GM23248 (cell line): ENCODE data around the gene TP53AIP1.

Experiments
- EZH2 ChIP-seq: fragments of 200-600 bp; sonication (generic); IDR thresholded peaks from 2 replicates; pipeline ENCODE4 v1.6.1; 2018; ENCODE audit warnings: antibody characterized with exemption, mild to moderate bottlenecking; ENCODE audit not compliant: insufficient read depth, poor library complexity, severe bottlenecking
- EZH2phosphoT487 ChIP-seq: fragments of 200-600 bp; sonication (generic); IDR thresholded peaks from 2 replicates; pipeline ENCODE4 v1.6.1; 2018; ENCODE audit warnings: antibody characterized with exemption, moderate library complexity, mild to moderate bottlenecking, low read depth; ENCODE audit not compliant: insufficient read depth

- TF ChIP-seq EZH2, result no peak
- no peak for TF ChIP-seq EZH2phosphoT487
These were observed 10.5 kb upstream of the TP53AIP1 start for GRCh38 chr11:128953151-128953550.
